Measurements from ENCODE around the gene SLC9A9. TPM values are rescaled to one million over a fixed set of nuclear protein-coding genes. Genes with fewer than 3 reads are reported as not detected.

Gene SLC9A9
- total and polyA plus RNA-seq, 2 of the 8 experiments (the other 6 are each of a cell fraction or from before 2014, with no cell fraction given), result 0.48 to 1.1 TPM

DNA sequence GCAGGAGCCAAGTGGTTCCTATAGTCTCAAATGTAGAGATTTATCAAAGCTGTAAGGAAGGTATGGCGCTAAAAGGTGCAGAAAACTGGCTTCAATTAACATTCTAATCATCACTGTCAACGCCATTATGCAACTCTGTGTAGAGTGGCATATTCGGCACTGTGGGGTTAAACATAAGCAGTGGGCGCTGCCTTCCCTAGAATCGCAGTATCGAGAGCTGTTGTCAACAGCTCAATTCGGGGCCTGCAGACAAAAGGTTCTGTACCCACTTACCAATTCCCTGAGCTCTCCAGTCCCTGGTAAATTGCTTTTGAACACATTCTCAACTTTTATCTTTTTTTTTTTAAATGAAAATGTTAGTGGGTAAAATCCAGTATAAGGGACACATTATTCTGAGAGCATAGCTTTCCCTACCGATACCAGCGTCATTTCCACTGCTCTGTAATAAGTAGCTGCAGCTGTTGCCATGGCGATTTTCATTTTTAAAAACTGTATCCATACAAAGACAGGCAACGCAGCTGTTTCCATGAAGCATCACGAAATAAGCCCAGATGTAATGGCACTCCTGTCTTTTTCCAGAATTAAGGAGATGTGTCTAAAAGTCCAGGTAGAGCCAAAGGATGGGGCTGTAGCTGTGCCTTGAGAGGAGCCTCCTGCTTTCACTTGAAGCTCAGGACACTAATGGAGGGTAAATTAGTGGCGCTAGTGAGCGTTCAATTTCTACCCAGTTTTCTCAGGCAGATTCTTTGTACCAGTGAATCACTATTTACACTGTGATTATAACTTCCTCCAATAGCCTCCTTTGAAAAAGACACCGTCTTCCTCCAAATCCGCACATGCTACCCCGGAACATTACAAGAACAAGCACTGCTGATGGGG is 250.3 kb downstream of the SLC9A9 start (continued):
- no peak for TF ChIP-seq CTCF (IDR thresholded peaks at IDR 0.05; ENCODE audit: control extremely low read depth in 1 of 3, insufficient read depth in 1 of 3, low read depth in 1 of 3, low read length in 3 of 3)
